ENCODE results near the gene NRF1. TPM values are rescaled to one million over a fixed set of nuclear protein-coding genes. Genes with fewer than 3 reads are reported as not detected.

The NRF1 gene
- total RNA-seq, 1 donor from 2014 or later, result 25.6 TPM

DNA sequence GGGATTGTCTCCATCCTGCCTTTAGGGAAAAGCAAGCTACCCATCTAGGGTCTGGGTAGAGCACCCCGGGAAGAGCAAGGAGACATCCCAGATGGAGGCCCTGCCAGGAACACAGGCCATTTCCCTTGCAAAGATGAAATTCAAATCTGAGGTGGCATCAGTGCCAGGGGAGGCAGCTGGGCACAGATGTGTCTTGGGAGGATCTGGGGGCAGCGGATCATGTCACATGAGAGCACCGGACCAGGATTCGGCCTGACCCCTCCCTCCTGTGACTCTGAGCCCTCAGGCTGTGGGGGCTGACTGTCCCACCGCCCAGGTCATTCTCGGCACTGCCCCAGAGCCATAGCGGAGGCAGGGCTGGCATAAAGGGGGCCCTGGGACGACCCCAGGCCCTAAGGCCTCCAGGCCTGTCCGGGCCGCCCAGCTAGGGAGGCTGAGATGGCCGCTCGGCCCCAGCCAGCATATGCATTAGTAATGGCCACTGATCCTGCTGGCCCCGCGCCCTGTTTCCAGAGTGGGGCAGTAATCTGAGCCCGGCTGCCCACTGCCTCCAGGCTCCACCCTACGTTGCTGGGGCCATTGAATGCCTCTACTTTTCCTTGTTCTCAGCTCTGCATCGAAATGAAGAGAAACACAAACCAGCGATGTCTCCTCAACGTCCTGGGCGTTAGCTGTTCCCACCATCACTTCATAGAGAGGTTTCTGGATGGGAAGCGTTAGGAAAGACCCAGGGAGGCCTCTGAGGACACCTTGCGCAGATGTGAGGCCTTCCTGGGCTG is 192.8 kb downstream of the NRF1 start:
- Mint-ChIP-seq H3K36me3 (no peaks in the 10 kb centered on the region), H3K27me3 (peaks cover 3% of the 10 kb centered on the region), H3K4me3 (no peak overlapping the region), H3K9me3 (no peaks in the 10 kb centered on the region), H3K27ac (no peak overlapping the region), H3K4me1 (ENCODE audit: unreplicated experiment) (peaks cover 3% of the 10 kb centered on the region)
- no peak for TF ChIP-seq CTCF (conservative IDR thresholded peaks at IDR 0.05)
- no peak for DNase-seq (ENCODE audit: extremely low spot score, unreplicated experiment)

GRCh38 chr7:129804890-129805719 is 193.6 kb downstream of the NRF1 start:
- Mint-ChIP-seq H3K27me3 (peaks cover 3% of the 10 kb centered on the region), H3K36me3 (no peaks in the 10 kb centered on the region), H3K4me3 (no peak overlapping the region), H3K27ac (peak overlapping the region; percentile 36), H3K4me1 (ENCODE audit: unreplicated experiment) (peaks cover 3% of the 10 kb centered on the region), H3K9me3 (no peaks in the 10 kb centered on the region)
- no peak for DNase-seq (ENCODE audit: extremely low spot score, unreplicated experiment)
- TF ChIP-seq CTCF (conservative IDR thresholded peaks at IDR 0.05), result no peak

Small RNA genes lying within 50 kb of the gene (microRNA-seq; reads per million reads assigned to microRNA genes)
- gene MIR182 (9,928 reads per million, percentile 95 among the genes with 10 or more reads in this experiment), gene MIR183 (4,494 reads per million, percentile 91 among the genes with 10 or more reads in this experiment), gene MIR96 (2,150 reads per million, percentile 87 among the genes with 10 or more reads in this experiment)

Other genes with a start within 250 kb of the NRF1 start
- gene STRIP2, start 177.3 kb upstream of the NRF1 start, total RNA-seq (ENCODE audit: low replicate concordance), result 1.00 and 8.7 TPM in 2 replicates
- 1.5 TPM in 1 of 2 replicates, not detected in the other for gene SMKR1, start 109.2 kb upstream of the NRF1 start, total RNA-seq (ENCODE audit: low replicate concordance)